NCI-H345 treated with DMSO at 0.1 percent for 48 hours (cell line): ENCODE measurements around the gene DNER.
A peak's percentile ranks its signal among the peaks of the same experiment; 100 is the strongest.

Experiments
- DNase-seq: peaks from one replicate; lab custom pipeline; 2025; ENCODE audit not compliant: unreplicated experiment; lab: John Stamatoyannopoulos, UW

DNER gene

DNA sequence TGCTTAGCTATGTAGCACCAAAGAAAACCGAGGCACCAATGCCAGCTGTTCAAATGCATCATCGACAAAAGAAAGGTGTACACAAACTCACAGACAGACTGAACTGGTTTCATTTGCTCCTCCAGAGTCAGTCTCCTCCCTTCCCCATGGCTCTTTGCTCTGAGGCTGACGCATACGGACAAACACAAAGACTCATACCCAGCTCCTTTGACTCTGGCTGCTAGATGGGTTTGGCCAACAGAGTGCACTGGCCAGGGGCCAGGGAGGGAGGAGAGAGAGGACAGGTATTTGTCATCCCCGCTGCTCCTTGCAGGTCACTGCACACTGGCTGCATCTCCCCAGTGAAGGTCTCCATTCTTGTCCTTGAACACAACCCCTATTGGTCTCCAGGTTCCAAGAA is 40.7 kb downstream of the DNER start:
- DNase-seq = no peak

DNA sequence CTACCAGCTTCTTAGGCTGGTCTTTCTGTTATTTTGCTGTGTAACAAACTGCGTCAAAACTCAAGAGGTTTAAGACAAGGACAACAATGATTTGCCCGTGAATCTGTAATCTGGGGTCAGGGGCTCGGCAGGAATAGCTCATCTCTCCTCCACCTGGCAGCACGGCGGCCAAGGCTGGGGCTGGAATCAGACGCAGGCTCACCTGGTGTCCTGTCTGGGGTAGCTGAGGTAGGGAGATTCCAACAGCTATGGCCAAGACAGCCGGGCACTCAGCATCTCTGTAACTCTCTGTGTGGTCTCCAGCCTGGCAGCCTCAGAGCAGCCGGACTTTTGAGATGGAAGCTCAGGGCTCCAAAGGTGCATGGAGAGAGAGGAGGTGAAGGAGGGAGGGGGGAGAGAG is 42.3 kb downstream of the DNER start:
- no peak for DNase-seq

DNA sequence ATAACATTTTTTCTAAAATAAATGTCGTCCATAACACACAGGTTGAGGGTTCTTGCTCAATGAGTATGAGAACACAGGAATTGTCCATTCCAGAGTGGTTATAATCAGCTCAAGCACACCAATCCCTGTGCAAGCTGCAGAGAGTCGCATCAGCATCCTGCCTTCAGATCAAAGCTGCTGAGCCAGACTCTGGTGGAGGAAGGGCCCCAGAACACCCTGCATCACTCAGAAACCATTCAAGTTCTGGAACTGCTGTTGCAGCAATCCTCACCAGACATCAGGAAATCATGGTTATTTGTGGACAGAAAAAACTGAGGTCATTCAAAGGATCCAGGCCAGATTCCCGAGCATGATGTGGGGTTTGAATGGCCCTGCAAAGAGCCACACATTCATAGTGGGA is 44.5 kb downstream of the DNER start:
- no peak for DNase-seq

DNA sequence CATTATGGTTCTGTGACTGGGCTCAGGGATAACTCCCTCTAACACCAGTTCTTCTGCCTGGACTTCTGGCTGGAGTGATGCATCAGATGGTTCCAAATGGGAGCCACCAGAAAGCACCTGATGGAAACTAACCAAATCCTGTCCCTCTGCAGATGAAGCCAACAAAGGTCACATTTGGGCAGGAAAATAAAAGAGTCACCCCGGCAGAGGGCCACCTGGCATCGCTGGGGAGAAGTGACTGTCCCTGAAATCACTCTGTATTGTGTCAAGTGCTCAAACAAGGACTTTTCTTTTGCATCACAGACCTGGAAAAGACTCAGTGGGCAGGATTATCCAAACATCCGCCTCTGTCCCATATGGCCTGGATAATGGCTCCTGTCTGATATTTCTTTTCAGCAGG is 47.5 kb downstream of the DNER start:
- no peak for DNase-seq

DNA sequence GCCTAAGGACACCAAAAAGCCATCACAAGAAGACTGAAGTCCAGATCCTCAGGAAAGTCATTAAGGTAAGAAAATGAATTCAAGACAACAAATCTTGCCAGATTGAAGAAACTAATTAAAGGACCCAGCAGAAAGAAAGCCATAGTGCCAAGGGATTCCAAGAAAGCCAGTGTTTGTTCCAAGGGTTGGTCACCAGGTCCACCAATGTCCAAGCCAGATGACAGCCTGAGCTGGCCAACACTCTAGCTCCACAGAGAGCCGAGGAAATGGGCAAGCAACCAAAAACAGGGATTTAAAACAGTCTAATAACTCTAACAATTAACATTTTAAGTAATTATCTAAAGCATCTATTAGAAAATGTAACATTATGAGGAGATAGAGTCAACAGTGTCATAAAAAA is 49.2 kb downstream of the DNER start:
- no peak for DNase-seq

DNA sequence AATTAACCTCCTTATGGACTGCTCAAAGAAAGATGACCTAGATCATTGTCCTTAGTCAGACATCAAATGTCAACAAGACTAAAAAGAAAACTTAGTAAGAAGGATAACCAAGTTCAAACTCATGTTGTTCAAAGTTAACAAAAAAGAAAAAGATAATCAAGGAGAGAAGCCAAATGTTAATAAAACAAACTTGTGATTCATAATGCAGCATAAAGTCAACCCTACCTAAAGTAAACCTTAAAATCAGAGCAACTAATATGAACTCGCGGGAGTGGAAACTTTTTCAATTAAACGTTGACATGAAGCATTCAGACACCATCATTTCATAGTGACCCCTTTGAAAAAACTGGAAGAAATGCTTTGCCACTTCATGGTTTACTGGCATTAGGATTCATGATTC is 52.9 kb downstream of the DNER start:
- no peak for DNase-seq

DNA sequence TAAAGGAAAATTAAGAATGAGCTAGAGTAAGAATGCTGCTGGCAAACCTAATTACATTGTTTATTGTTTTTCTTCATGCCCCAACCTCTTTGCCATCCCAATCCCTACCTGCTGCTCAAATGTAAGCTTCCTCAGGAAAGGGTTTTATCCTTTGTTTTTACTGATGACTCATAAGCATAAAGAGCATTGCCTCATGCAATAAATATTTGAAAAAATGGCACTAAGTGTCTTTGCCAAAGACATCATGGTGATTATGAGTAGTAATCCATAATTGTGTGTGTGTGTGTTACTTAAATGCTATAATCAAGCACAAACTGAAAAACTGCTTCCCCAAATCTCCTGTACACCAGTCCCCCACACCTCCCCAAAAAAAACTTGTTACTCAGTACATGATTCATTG is 53.4 kb downstream of the DNER start:
- DNase-seq = no peak

DNA sequence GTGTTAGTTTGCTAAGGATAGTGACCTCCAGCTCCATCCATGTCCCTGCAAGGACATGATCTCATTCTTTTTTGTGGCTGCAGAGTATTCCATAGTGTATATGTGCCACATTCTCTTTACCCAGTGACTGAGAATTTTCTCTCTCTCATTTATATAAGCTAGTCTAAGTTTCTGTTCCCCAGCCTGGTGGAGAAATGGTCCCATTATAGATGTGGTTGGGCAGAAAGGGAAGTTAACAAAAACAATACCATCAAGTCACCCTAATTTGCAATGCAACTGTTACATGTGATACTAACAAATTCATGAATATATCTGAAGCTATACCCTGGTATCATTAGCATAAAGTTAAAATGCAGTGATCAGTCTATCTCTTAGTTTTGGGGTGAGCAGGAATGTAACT is 54.0 kb downstream of the DNER start:
- DNase-seq = no peak

DNA sequence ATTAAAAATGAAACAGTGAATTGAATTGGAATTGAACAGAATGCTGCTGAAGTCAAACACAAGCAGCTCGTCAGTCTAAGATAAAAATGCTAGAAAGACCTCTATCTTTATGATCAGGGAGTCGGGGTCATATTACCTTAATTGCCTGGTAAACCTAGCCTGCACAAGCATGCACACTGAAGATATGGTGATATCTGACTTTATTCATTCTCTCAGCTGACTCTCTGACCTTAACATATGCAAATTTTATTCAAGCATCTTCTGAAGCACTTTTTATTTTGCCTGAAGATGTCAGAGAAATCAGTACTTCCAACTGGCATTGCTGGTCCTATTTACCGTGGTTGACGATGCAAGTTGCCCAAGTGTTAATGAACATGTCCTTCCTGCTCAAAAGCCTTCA is 56.4 kb downstream of the DNER start:
- no peak for DNase-seq

DNA sequence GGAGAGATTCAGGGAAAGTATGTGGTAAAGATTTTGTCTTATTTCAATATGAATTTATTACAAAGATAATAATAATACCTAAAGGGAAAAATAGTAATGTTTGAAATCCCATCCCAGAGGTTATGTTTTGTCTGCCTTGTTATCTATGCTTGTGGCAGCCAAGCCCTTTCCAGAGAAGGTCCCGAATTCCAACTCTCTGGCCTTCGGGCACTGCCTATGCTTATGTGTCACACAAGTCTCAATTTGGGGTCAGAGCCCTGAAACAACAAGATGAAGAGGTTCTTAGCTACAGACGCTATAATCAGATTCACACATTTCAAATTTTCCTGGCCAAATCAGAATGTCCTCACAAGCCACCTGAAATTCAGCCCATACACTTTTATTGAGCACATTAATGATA is 59.9 kb downstream of the DNER start:
- DNase-seq = no peak

DNA sequence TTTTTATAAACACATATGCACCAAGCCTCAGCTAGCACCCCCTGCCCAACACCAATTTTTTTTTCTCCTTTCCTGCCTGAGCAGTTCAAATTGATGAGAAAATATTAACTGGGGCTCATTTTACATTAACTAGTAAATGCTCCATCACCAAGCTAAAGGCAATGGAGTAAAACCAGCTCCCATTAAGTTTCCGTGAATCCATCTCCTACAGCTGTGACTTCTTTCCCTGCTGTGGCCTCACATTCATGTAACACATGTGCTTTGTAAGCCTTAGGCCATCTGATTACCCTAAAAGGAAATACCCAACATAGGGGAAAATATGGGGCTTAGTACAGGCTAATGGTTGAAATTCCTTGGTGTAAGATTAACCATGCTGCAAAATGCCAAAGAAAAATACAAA is 60.8 kb downstream of the DNER start:
- DNase-seq = no peak

DNA sequence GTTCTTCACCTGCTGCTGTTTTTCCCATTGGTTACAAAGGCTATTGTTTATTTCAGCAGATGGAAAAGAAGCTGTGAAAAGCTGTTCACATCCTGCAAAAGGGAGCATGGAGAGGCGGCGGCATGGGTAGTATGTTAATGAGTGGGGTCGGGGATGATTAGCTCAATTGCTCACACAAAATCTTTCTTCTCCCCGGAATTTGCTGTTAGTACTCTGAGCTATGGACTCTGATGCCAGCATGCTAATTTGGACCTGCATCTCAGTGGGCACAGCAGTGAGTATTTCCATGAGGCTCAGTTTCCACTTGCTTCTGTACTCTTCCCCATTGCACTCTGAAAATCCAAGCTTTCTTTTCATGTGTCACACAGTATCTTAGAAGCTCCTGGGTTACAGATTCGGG is 61.6 kb downstream of the DNER start:
- DNase-seq = no peak

DNA sequence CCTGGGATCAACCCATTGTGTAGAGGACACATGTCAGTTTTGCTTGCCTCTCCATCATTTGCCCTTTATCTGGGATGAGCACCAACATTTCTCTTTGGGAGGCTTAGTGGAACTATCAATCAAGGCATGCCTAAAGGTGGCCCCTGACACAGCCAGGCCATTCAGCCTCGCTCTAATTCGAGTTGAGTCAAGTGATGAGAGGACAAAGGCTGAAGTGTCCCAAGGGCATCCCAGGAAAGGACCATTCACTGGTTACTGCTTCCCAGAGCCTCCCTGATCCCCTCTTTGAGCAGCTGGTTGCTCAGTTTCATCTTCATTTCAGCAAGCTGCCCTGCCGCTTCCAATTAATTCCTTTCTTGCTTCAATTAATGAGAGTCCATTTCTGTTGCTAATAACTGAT is 63.5 kb downstream of the DNER start:
- DNase-seq = no peak

DNA sequence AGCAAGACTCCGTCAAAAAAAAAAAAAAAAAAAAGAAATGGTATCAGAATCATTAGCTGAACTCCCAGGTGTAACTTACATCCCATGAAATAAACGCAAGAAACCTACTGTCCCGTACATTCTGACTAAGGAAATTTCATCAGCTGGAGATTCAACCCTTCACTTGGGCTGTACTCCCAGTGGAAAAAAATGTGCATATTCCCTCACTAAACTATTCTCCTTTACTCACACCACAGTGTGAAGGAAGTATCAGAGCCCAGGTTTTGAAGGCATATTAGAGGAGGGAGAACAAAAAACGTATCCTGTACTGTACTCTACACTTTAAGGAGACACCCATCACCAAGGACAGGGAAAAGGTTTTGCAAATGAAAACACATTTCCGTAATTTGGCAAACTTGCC is 64.3 kb downstream of the DNER start:
- DNase-seq = no peak

DNA sequence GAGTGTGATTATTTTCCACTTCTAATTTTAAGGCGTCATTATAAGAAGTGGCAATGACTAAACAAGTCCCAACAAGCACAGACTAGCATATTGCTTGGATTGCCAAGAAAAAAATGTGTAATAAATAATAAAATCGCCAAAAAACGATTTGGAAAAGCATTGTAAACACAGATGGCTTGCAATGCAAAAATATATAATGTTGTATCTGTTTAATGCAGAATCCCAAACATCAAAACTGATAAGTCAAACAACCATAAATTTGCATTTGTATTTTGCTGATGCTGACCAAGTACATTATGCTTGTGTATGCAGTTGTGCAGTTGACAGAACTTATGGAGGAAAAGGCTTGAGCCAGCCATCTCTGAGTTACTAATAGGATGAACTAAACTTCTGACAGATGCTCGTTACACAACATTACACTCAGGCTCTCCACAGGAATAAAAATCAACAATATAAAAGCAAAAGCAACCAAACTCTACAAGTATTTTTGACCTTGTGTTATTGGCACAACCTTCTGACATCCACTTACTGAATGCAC is 68.1 kb downstream of the DNER start:
- no peak for DNase-seq

DNA sequence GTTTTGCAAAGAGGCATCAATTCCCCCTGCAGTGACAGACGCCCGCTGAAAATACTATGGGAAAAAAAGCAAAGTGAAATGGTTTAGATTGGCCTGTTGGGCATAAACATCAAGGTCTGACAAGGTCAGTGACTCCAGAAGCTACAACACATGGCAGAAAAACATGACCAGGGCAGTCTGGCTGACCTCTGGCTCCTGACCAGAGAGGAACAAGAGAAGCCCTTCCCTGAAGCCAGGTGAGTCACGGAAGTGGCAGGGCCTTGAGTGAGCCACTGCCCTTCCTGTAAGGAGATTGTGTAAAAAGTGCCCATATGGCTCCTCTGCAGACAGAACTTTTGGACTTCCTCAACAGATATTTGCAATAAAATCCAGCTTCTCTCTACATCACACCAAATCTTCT is 72.0 kb downstream of the DNER start:
- DNase-seq = no peak

DNA sequence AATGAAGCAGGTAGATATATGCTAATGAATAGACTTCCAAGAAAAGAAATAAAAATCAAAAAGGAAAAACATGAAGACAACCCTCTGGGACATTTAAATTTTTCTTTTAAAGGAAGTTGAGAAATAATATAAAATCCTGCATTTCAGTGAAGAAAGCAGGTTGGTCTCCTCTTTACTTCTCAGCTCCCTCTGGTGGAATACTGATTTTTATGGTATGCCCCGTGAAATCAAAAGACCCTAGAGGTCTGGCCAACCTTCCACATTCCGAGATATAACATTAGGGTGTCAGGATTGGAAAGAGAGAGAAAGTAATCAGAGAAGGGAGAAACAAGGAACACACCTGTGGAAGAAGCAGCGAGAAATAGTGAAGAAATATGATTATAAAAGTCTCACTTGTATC is 72.7 kb downstream of the DNER start:
- no peak for DNase-seq

DNA sequence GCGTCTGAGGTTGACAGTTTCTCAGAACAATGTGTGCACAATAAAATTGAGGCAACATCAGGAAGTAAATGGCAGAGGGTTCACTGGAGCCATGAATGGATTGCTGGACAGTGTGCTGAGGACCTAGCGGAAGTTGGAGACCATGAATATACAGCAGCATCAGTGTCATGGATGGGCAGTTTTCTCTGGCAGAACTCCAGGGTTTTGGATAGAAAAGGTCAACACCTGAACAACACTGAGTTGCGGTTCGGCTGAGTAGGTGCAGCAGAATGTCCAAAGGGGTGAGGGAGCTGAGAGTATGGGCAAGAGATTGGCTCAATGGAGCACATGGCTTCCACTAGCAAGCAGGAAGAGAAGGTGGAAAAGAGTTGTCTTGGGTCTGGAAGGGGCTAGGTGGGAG is 73.7 kb downstream of the DNER start:
- DNase-seq = no peak

DNA sequence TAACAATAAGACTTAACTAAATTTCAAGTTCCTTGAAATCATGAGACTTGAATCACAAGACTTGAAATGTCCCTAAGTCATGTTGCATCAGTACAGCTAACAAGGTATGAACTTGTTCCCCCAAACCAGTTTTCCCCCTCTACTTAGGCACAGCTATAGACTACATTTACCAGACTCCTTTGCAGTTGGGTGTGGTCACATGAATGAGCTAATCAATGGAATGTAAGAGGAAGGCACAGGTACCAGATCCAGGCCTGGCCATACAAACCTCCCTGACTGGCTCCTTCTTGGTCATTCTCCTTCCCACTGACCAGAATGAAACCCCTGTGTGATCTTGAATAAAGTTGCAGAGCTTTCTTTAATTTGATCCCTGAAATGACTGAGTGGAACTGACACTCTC is 77.8 kb downstream of the DNER start:
- no peak for DNase-seq

DNA sequence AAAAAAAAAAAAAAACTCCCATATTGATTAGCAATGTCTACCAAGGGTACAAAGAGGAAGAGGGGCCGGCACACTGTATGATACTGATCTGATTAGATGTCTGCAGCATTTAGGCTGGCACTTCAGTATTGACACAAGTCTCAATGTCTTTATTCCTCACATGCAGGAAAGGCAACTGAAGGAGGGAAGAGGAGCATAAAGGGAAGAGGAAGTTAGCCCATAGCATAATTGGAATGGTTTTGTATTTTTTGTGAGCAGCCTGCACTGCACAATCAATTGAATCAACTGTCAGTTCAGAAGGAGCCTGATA is 79.0 kb downstream of the DNER start:
- DNase-seq = no peak

DNA sequence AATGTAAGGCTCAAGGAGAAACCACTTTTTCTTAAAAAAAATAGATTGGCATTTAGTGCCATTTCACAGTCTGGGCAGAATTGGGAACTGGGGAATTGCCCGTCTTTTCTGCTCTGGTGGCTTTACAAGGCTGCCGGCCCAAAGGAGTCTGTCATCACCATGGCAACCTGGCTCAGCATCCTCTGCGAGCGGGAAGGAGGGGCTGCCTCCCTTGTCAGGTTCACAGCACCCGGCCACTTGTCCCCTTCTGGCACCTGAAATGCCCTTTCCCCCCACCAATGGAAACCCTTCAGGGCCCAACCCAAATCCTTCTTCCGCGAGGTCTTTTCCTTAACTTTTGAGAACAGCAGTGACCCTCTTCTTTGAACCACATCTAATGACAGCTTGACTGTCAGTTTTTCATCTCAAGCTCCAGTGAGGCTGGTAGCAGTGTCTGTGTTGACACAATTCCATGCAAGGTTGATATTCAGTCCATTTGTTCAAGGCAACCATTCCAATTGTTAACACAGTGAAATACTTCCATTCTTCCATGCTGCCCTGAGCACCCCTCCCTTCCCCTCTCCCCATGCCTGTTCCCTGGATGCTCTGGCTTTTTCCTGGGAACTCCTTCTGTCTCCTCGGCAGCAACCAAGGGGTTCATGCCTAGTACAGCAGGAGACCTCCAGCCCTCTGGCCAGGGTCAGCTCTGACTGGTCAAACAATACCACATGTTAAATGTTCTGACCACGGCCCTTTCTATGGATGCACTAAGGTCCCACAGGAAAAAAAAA is 79.6 kb downstream of the DNER start:
- DNase-seq = peak; percentile 28

DNA sequence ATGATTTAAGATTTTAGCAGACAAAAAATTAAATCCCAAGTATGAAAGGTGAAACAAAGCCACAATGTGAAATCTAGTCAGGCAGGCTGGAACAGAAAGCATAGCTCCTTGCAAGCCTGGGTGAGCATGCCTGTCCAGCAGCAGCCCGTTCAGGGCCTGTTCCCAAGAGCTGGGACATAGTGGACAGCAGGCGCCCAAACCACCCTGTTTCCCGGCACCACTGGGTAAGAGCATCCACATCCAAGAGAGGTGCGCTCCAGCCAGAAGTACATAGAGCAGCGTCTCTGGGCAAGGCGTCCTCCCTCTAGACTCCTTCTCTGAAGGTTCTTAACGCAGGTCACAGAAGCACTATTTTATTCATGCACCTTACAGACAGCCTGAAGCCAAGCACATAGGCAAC is 80.8 kb downstream of the DNER start:
- no peak for DNase-seq

DNA sequence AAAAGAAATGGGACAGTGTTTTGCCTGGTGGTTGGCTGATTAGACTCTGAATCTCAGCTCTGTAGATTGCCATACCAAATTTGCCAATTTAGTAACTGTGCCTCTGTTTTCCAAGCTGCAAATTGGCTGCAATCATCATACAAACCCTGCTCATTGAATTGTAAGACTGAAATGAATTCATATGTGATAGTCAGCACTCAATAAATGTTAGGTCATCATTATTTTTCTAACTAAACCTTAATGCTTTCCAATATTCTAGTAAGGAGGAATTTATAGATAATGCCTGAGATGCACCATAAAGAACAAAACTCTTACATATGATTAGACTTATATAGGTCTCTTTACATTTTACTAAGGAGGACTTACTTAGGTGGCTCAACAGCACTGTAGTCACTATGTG is 85.3 kb downstream of the DNER start:
- DNase-seq = no peak

DNA sequence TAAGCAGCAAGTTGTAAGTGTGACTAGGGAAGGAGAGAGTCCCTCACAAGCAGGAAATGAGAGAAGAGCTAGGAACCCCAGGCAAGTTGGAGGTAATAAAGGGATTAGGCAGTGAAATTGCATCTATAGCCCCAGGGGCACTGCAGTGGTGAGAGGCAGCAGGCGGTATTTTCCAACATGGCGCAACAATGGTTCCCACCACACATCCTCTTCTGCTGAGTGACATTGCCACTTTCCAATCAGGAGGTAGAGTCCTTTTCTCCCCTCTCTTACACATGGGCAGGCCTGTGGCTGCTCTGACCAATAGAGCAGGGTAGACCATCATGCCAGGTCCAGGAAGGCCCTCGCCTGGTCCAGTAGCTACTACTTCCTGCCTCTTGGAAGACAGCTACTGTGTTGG is 86.6 kb downstream of the DNER start:
- DNase-seq = no peak
